Measurements from ENCODE around the gene ZNF20.
A peak's percentile ranks its signal among the peaks of the same experiment; 100 is the strongest.
"Not testable (repeated sequence)": the region's sequence is repeated elsewhere in the genome, so short reads cannot be mapped to it uniquely, and the experiment has no call there.

ZNF20 gene

GRCh38 chr19:12111943-12112637 lies 28.1 kb downstream of the ZNF20 start:
- DNase-seq, result no peak

GRCh38 chr19:12111176-12111575 lies 29.0 kb downstream of the ZNF20 start:
- DNase-seq, result no peak

- DNase-seq, result not testable (repeated sequence)
These were observed 36.2 kb downstream of the ZNF20 start for GRCh38 chr19:12103909-12104308.

GRCh38 chr19:12098040-12098439 lies 42.1 kb downstream of the ZNF20 start:
- DNase-seq, result no peak

- DNase-seq, result no peak
These were observed 44.9 kb downstream of the ZNF20 start for GRCh38 chr19:12095111-12095790.

GRCh38 chr19:12093777-12094176 lies 46.4 kb downstream of the ZNF20 start:
- DNase-seq, result no peak

GRCh38 chr19:12092956-12093355 lies 47.2 kb downstream of the ZNF20 start:
- no peak for DNase-seq

GRCh38 chr19:12092065-12092867 lies 47.9 kb downstream of the ZNF20 start:
- peak; percentile 22 for DNase-seq

GRCh38 chr19:12090807-12091206 lies 49.3 kb downstream of the ZNF20 start:
- peak; percentile 49 for DNase-seq

- no peak for DNase-seq
These were observed 54.9 kb downstream of the ZNF20 start for GRCh38 chr19:12085074-12085818.

- DNase-seq, result not testable (repeated sequence)
These were observed 56.8 kb downstream of the ZNF20 start for GRCh38 chr19:12083336-12083735.
